B cell (primary cell): ENCODE measurements around the gene TMEM43.

Experiments
- CTCF ChIP-seq: fragments of 200-600 bp; IDR thresholded peaks from one replicate; pipeline ENCODE4 v1.8.0; 2022; ENCODE audit warnings: antibody characterized with exemption, mild to moderate bottlenecking
- EZH2 ChIP-seq: IDR thresholded peaks from 2 replicates; pipeline ENCODE4 v1.6.1; 2012; ENCODE audit warnings: borderline replicate concordance, low read depth, mild to moderate bottlenecking, moderate library complexity, low read length; ENCODE audit not compliant: insufficient read depth, poor library complexity, severe bottlenecking

DNA sequence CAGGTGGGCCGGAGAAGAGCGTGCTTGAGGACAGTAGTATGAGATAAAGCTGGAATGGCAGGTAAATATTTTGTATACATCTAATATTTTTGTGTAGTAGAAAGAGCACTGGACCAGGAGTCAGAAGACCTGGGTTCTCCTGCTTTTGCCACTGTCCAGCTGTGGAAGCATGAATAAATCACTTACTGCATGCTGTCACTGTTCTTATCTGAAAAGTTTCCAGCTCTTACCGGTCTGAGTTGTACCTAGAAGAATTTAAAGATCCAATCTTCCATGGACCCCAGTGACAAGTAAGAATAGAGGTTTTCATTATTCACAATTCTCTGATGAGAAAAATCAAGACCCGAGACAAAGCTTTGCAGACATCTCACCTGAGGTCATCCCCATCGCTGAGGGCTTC, 47.6 kb downstream of the TMEM43 start:
- TF ChIP-seq CTCF: no peak
- no peak for TF ChIP-seq EZH2
